Breast epithelium (tissue), 3 donors: ENCODE measurements around the gene HDAC4.

Source experiments
- POLR2A ChIP-seq: fragments of 450-650 bp; IDR thresholded peaks from one replicate; pipeline ENCODE4 v1.6.1; 2016; ENCODE audit warnings: antibody characterized with exemption, mild to moderate bottlenecking, moderate library complexity
- TF ChIP-seq, protein P1 (sequence below), 3 donors: fragments of 450-650 bp; IDR thresholded peaks; one replicate each; pipeline ENCODE4 v1.5.1; 2016 to 2017; ENCODE audit warnings: antibody characterized with exemption in 3 of 3, mild to moderate bottlenecking in 3 of 3, moderate library complexity in 3 of 3

DNA sequence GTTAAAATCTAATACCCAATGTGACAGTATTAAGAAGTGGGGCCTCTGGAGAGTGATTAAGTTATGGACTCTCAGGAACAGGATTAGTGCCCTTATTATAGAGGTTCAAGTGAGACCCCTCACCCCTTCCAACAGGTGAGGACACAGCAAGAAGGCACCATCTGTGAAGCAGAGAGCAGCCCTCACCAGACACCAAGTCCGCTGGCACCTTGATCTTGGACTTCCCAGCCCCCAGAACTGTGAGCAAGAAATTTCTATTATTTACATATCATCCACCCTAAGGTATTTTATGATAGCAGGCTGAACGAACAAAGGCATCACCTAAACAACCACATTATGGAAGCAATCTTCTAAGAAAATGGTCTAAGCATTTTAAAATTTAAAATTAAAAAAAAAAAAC, 59.0 kb downstream of the HDAC4 start:
- TF ChIP-seq, protein P1, sequence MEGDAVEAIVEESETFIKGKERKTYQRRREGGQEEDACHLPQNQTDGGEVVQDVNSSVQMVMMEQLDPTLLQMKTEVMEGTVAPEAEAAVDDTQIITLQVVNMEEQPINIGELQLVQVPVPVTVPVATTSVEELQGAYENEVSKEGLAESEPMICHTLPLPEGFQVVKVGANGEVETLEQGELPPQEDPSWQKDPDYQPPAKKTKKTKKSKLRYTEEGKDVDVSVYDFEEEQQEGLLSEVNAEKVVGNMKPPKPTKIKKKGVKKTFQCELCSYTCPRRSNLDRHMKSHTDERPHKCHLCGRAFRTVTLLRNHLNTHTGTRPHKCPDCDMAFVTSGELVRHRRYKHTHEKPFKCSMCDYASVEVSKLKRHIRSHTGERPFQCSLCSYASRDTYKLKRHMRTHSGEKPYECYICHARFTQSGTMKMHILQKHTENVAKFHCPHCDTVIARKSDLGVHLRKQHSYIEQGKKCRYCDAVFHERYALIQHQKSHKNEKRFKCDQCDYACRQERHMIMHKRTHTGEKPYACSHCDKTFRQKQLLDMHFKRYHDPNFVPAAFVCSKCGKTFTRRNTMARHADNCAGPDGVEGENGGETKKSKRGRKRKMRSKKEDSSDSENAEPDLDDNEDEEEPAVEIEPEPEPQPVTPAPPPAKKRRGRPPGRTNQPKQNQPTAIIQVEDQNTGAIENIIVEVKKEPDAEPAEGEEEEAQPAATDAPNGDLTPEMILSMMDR (IDR thresholded peaks at IDR 0.05): no peak
- TF ChIP-seq POLR2A: no peak
